HL-60 (cell line): Measurements from ENCODE around the gene PRUNE1.

Source experiments
- CTCF ChIP-seq: IDR thresholded peaks from one replicate; pipeline ENCODE4 v1.5.1; 2011; ENCODE audit warnings: low read length, control low read depth, inconsistent platforms; ENCODE audit not compliant: insufficient read depth
- POLR2AphosphoS5 ChIP-seq: IDR thresholded peaks from 2 replicates; pipeline ENCODE4 v1.6.1; 2012; ENCODE audit warnings: low read depth

- TF ChIP-seq POLR2AphosphoS5: no peak
- no peak for TF ChIP-seq CTCF
Observed at GRCh38 chr1:151002611-151003010, 5.6 kb upstream of the PRUNE1 start.
